ENCODE data around the gene PIH1D2. TPM values are rescaled to one million over a fixed set of nuclear protein-coding genes. Genes with fewer than 3 reads are reported as not detected.

Gene PIH1D2
- total and polyA plus RNA-seq, 2 of the 8 experiments (the other 6 are each of a cell fraction or from before 2014, with no cell fraction given) = 0.53 to 0.73 TPM

- CTCF ChIA-PET (ENCODE audit: partially characterized antibody) = interaction anchor here (0.6 to 12.8 kb wide), 4 partner anchors 10 to 241 kb away, joined by 3 to 104 read pairs (median 4); no protein-coding TSS in a partner anchor
- POLR2A ChIA-PET (ENCODE audit: partially characterized antibody) = no interaction called here
- H3K9ac ChIP-seq (replicated peaks in 1 of 4; ENCODE audit: extremely low read depth in 1 of 4, low read depth in 3 of 4, low read length in 3 of 4) = no peak overlapping the region
These were observed 29.6 kb upstream of the PIH1D2 start for GRCh38 chr11:112103446-112103845.

More at GRCh38 chr11:112103446-112103845, 29.6 kb upstream of the PIH1D2 start:
- Histone ChIP-seq H3K56ac (replicated peaks; ENCODE audit: insufficient read length, low read depth, low read length) (no peak overlapping the region), H2BK15ac (ENCODE audit: low read length) (no peak overlapping the region), H3K9me3 (ENCODE audit: insufficient read depth in 2 of 2, low read depth in 1 of 2, low read length in 1 of 2) (no peaks in the 10 kb centered on the region), H3K23me2 (ENCODE audit: low read depth, low read length) (no peaks in the 10 kb centered on the region), H3K27me3 (replicated peaks in 1 of 4; ENCODE audit: control insufficient read depth in 3 of 4, extremely low read depth in 1 of 4, insufficient read depth in 3 of 4, low read length in 3 of 4) (no peaks in the 10 kb centered on the region), H4K20me1 (replicated peaks in 1 of 2; ENCODE audit: control insufficient read depth in 1 of 2, insufficient read depth in 2 of 2, low read length in 2 of 2) (no peaks in the 10 kb centered on the region), H3K4me2 (ENCODE audit: insufficient read depth in 1 of 2, low read depth in 2 of 2, low read length in 2 of 2) (no peak overlapping the region), H3K18ac (ENCODE audit: extremely low read depth, low read length) (no peak overlapping the region), H3K79me1 (ENCODE audit: low read depth, low read length) (no peaks in the 10 kb centered on the region), H3K14ac (ENCODE audit: insufficient read length) (no peak overlapping the region), H2AK5ac (ENCODE audit: low read depth, low read length) (no peak overlapping the region), H3K4me3 (ENCODE audit: extremely low read depth in 1 of 4, insufficient read depth in 2 of 4, low read depth in 3 of 4, low read length in 4 of 4) (no peak overlapping the region), H3K27ac (ENCODE audit: low read depth, low read length) (no peak overlapping the region), H3K36me3 (ENCODE audit: control insufficient read depth in 2 of 4, insufficient read depth in 4 of 4, low read length in 3 of 4) (no peaks in the 10 kb centered on the region), H2BK120ac (replicated peaks; ENCODE audit: low read depth, low read length) (no peak overlapping the region), H3K79me2 (ENCODE audit: control insufficient read depth in 1 of 2, insufficient read depth in 2 of 2, low read length in 2 of 2) (no peaks in the 10 kb centered on the region), H3K23ac (ENCODE audit: insufficient read length) (no peak overlapping the region), H2BK20ac (ENCODE audit: low read length) (no peak overlapping the region), H3K4me1 (replicated peaks in 1 of 4; ENCODE audit: control insufficient read depth in 3 of 4, insufficient read depth in 4 of 4, low read length in 3 of 4) (no peaks in the 10 kb centered on the region), H3K4ac (replicated peaks; ENCODE audit: insufficient read length, low read depth, low read length) (no peak overlapping the region), H2BK5ac (ENCODE audit: low read depth, low read length) (no peak overlapping the region), H4K5ac (ENCODE audit: insufficient read length, low read depth, low read length) (no peak overlapping the region), H4K8ac (ENCODE audit: extremely low read depth, insufficient read depth, low read length) (no peak overlapping the region), H2AFZ (ENCODE audit: low read length) (no peak overlapping the region), H2BK12ac (ENCODE audit: low read depth, low read length) (no peak overlapping the region), H4K91ac (replicated peaks; ENCODE audit: insufficient read length, low read length) (no peak overlapping the region)
- FAIRE-seq (no peak), DNase-seq (ENCODE audit: low read depth in 1 of 2, low spot score in 2 of 2) (no peak)
- WGBS, 2 experiments (ENCODE audit: extremely low coverage in 1 of 2, insufficient coverage in 1 of 2, insufficient read length in 1 of 2, insufficient replicate concordance in 2 of 2, low coverage in 1 of 2, low lambda C conversion rate in 2 of 2, missing lambda C conversion rate in 1 of 2) = 96% methylated on average over 6 of the region's 6 CpGs; no CpG with 5 or more reads in 1 of the 2 experiments
- no peak for TF ChIP-seq EZH2 (IDR thresholded peaks at IDR 0.05; ENCODE audit: low read depth, low read length, severe bottlenecking)
- TF ChIP-seq SAP30 (IDR thresholded peaks at IDR 0.05; ENCODE audit: insufficient read depth, insufficient replicate concordance, low read length) = no peak
- TF ChIP-seq GTF2F1 (IDR thresholded peaks at IDR 0.05; ENCODE audit: borderline replicate concordance, low read depth, low read length) = no peak
- no peak for TF ChIP-seq SIN3A (conservative IDR thresholded peaks at IDR 0.05 in 1 of 2, IDR thresholded peaks at IDR 0.05 in 1 of 2; ENCODE audit: low read depth in 1 of 2, low read length in 2 of 2)
- no peak for TF ChIP-seq KDM5A (IDR thresholded peaks at IDR 0.05; ENCODE audit: low read length)
- no peak for TF ChIP-seq TEAD4 (IDR thresholded peaks at IDR 0.05; ENCODE audit: low read depth, low read length)
- TF ChIP-seq CHD1 (IDR thresholded peaks at IDR 0.05; ENCODE audit: low read depth, low read length) = no peak
- no peak for TF ChIP-seq SUZ12 (IDR thresholded peaks at IDR 0.05; ENCODE audit: low read length)
- TF ChIP-seq PHF8 (conservative IDR thresholded peaks at IDR 0.05; ENCODE audit: low read depth, low read length) = no peak

Data from H1 (cell line).